ENCODE measurements around the gene RHOBTB1. TPM values are rescaled to one million over a fixed set of nuclear protein-coding genes. Genes with fewer than 3 reads are reported as not detected.

Gene RHOBTB1
- total and polyA plus RNA-seq, 3 donors from 2014 or later: 38.1 to 47.1 (median 44.7) TPM

GRCh38 chr10:60869652-60870415, 74.2 kb downstream of the RHOBTB1 start:
- Histone ChIP-seq H3K4me1 (no peaks in the 10 kb centered on the region), H3K27me3 (no peaks in the 10 kb centered on the region), H3K36me3 (ENCODE audit: low read depth, missing control alignments) (no peaks in the 10 kb centered on the region), H3K27ac (no peak overlapping the region), H3K9me3 (no peaks in the 10 kb centered on the region), H3K4me3 (no peak overlapping the region)
- WGBS, 2 donors: 87 to 90% methylated on average over 6 of the region's 6 CpGs
- no peak for TF ChIP-seq POLR2A (IDR thresholded peaks at IDR 0.05)
- TF ChIP-seq CTCF (IDR thresholded peaks at IDR 0.05): no peak
- intact Hi-C loops (cut with DNase I; ENCODE audit: low total_unique reads): no loop called here
- DNase-seq: no peak

- DNase-seq: no peak
- Histone ChIP-seq H3K27ac (no peak overlapping the region), H3K9me3 (no peaks in the 10 kb centered on the region), H3K36me3 (ENCODE audit: low read depth, missing control alignments) (no peaks in the 10 kb centered on the region), H3K4me1 (no peaks in the 10 kb centered on the region), H3K27me3 (no peaks in the 10 kb centered on the region), H3K4me3 (no peak overlapping the region)
- TF ChIP-seq POLR2A (IDR thresholded peaks at IDR 0.05) (no peak), CTCF (IDR thresholded peaks at IDR 0.05) (no peak)
- intact Hi-C loops (cut with DNase I; ENCODE audit: low total_unique reads): no loop called here
- 100% methylated on average over 1 of the region's 1 CpG for WGBS, 2 donors
Observed at GRCh38 chr10:60868946-60869345, 75.0 kb downstream of the RHOBTB1 start.

- intact Hi-C loops (cut with DNase I; ENCODE audit: low total_unique reads): no loop called here
- 52 to 55% methylated on average over 2 of the region's 2 CpGs for WGBS, 2 donors
- Histone ChIP-seq H3K27ac (no peak overlapping the region), H3K4me1 (no peaks in the 10 kb centered on the region), H3K9me3 (no peaks in the 10 kb centered on the region), H3K4me3 (no peak overlapping the region), H3K36me3 (ENCODE audit: low read depth, missing control alignments) (no peaks in the 10 kb centered on the region), H3K27me3 (no peaks in the 10 kb centered on the region)
- no peak for DNase-seq
- TF ChIP-seq POLR2A (IDR thresholded peaks at IDR 0.05) (no peak), CTCF (IDR thresholded peaks at IDR 0.05) (no peak)
Observed at GRCh38 chr10:60865198-60865783, 78.7 kb downstream of the RHOBTB1 start.

GRCh38 chr10:60863796-60864195, 80.2 kb downstream of the RHOBTB1 start:
- Histone ChIP-seq H3K27ac (no peak overlapping the region), H3K27me3 (no peaks in the 10 kb centered on the region), H3K4me3 (no peak overlapping the region), H3K36me3 (ENCODE audit: low read depth, missing control alignments) (no peaks in the 10 kb centered on the region), H3K4me1 (no peaks in the 10 kb centered on the region), H3K9me3 (no peaks in the 10 kb centered on the region)
- TF ChIP-seq CTCF (IDR thresholded peaks at IDR 0.05) (no peak), POLR2A (IDR thresholded peaks at IDR 0.05) (no peak)
- intact Hi-C loops (cut with DNase I; ENCODE audit: low total_unique reads): no loop called here
- no peak for DNase-seq
- WGBS, 2 donors: 71 to 83% methylated on average over 5 of the region's 5 CpGs

- DNase-seq: no peak
- intact Hi-C loops (cut with DNase I; ENCODE audit: low total_unique reads): no loop called here
- no peaks in the 10 kb centered on the region for H3K36me3 ChIP-seq (ENCODE audit: low read depth, missing control alignments)
- H3K27ac ChIP-seq: no peak overlapping the region
- no peak for TF ChIP-seq POLR2A (IDR thresholded peaks at IDR 0.05)
- no peak for TF ChIP-seq CTCF (IDR thresholded peaks at IDR 0.05)
- H3K4me3 ChIP-seq: no peak overlapping the region
- no peaks in the 10 kb centered on the region for H3K9me3 ChIP-seq
- no peaks in the 10 kb centered on the region for H3K27me3 ChIP-seq
- no peaks in the 10 kb centered on the region for H3K4me1 ChIP-seq
Observed at GRCh38 chr10:60862517-60862916, 81.5 kb downstream of the RHOBTB1 start.
